Adrenal gland (tissue), 5 donors: ENCODE measurements around the gene TMEM120B.

Experiments used
- CTCF ChIP-seq, 6 experiments: fragments of 450-650 bp in 4 of 6; fragments of 200-600 bp in 2 of 6; sonication (generic) in 1 of 6; IDR thresholded peaks; 1 replicate in 5 of 6; 2 replicates in 1 of 6; pipeline versions ENCODE4 v1.5.1 to v1.8.0; 2016 to 2021; ENCODE audit warnings: antibody characterized with exemption in 6 of 6, mild to moderate bottlenecking in 2 of 6, moderate library complexity in 1 of 6
- POLR2A ChIP-seq, 2 donors: fragments of 450-650 bp; IDR thresholded peaks; one replicate each; pipeline ENCODE4 v1.6.1; 2017; ENCODE audit warnings: antibody characterized with exemption in 2 of 2, mild to moderate bottlenecking in 2 of 2, moderate library complexity in 1 of 2
- donor health status: DM: no; HTN: no; CAD: no.

GRCh38 chr12:121733849-121734248, 21.3 kb downstream of the TMEM120B start:
- TF ChIP-seq CTCF (IDR thresholded peaks at IDR 0.05) (no peak), POLR2A (IDR thresholded peaks at IDR 0.05) (no peak)
